Smooth muscle cell (in vitro differentiated cells): ENCODE data around the gene PTPRT. TPM values are rescaled to one million over a fixed set of nuclear protein-coding genes. Genes with fewer than 3 reads are reported as not detected.

Experiments used
- DNase-seq: peaks from one replicate; lab custom pipeline; 2025; ENCODE audit not compliant: unreplicated experiment; lab: John Stamatoyannopoulos, UW
- H2AFZ ChIP-seq: fragments of 200-600 bp; sonication (generic); 2 replicates; pipeline ENCODE4 v1.6.0; 2016; ENCODE audit warnings: antibody characterized with exemption, low read depth, mild to moderate bottlenecking
- H3F3A ChIP-seq: fragments of 200-600 bp; sonication (generic); 2 replicates; pipeline ENCODE4 v1.6.0; 2017; ENCODE audit warnings: antibody characterized with exemption, low read depth
- H3K27ac ChIP-seq: fragments of 200-600 bp; sonication (generic); 2 replicates; pipeline ENCODE4 v1.5.1; 2016; ENCODE audit warnings: low read depth, mild to moderate bottlenecking
- H3K27me3 ChIP-seq: fragments of 200-600 bp; sonication (generic); 2 replicates; pipeline ENCODE4 v1.6.1; 2016; ENCODE audit warnings: low read depth, mild to moderate bottlenecking
- H3K36me3 ChIP-seq: fragments of 200-600 bp; sonication (generic); 2 replicates; pipeline ENCODE4 v1.5.1; 2016; ENCODE audit warnings: low read depth
- H3K4me1 ChIP-seq: fragments of 200-600 bp; sonication (generic); 2 replicates; pipeline ENCODE4 v1.5.1; 2016; ENCODE audit warnings: low read depth
- H3K4me2 ChIP-seq: fragments of 200-600 bp; sonication (generic); 2 replicates; pipeline ENCODE4 v1.6.0; 2016; ENCODE audit warnings: mild to moderate bottlenecking
- H3K4me3 ChIP-seq: fragments of 200-600 bp; sonication (generic); 2 replicates; pipeline ENCODE4 v1.5.1; 2016; ENCODE audit warnings: mild to moderate bottlenecking
- H3K79me2 ChIP-seq: fragments of 200-600 bp; sonication (generic); 2 replicates; pipeline ENCODE4 v1.6.0; 2016; ENCODE audit warnings: low read depth, mild to moderate bottlenecking
- H3K9ac ChIP-seq: fragments of 200-600 bp; sonication (generic); 2 replicates; pipeline ENCODE4 v1.6.0; 2016; ENCODE audit warnings: low read depth
- H3K9me3 ChIP-seq: fragments of 200-600 bp; sonication (generic); replicated peaks from 2 replicates; pipeline ENCODE4 v1.5.1; 2016; ENCODE audit warnings: low read depth
- H4K20me1 ChIP-seq: fragments of 200-600 bp; sonication (generic); 2 replicates; pipeline ENCODE4 v1.6.0; 2016; ENCODE audit warnings: low read depth
- CTCF ChIP-seq: fragments of 200-600 bp; sonication (generic); IDR thresholded peaks from 2 replicates; pipeline ENCODE4 v1.5.1; 2017; ENCODE audit warnings: borderline replicate concordance, mild to moderate bottlenecking, antibody characterized with exemption; ENCODE audit not compliant: insufficient read depth, poor library complexity, severe bottlenecking
- WGBS: methylation state at CpG from one replicate; pipeline ENCODE4 v1.1.7; 2016; ENCODE audit warnings: low lambda C conversion rate; 5-methylcytosine and 5-hydroxymethylcytosine counted together
- polyA plus RNA-seq: library from polyadenylated mRNA; unstranded; fragments of >200 nt; fragmentation: Nextera tagmentation; extraction: Ambion mirVana; gene quantifications from 2 replicates; pipeline ENCODE4 v1.2.1, GENCODE V29; 2016
- total RNA-seq: library from RNA; depleted of rRNA; stranded (reverse); fragments of >200 nt; gene quantifications from 2 replicates; pipeline ENCODE4 v1.2.3, GENCODE V29; 2014

Gene PTPRT
- total and polyA plus RNA-seq, 2 experiments from 2014 or later, result 0.99 to 2.1 TPM

GRCh38 chr20:42100137-42100704, 1089.5 kb downstream of the PTPRT start:
- no peaks in the 10 kb centered on the region for H3K36me3 ChIP-seq
- DNase-seq, result no peak
- H3K4me3 ChIP-seq, result no peak overlapping the region
- 85% methylated on average over 9 of the region's 9 CpGs for WGBS
- H3K27me3 ChIP-seq, result no peaks in the 10 kb centered on the region
- H3K9ac ChIP-seq, result no peak overlapping the region
- no peaks in the 10 kb centered on the region for H3K79me2 ChIP-seq
- no peak overlapping the region for H2AFZ ChIP-seq
- H3K9me3 ChIP-seq, result no peaks in the 10 kb centered on the region
- H3K27ac ChIP-seq, result no peak overlapping the region
- no peaks in the 10 kb centered on the region for H3F3A ChIP-seq
- no peak for TF ChIP-seq CTCF
- no peak overlapping the region for H3K4me2 ChIP-seq
- no peaks in the 10 kb centered on the region for H4K20me1 ChIP-seq
- no peaks in the 10 kb centered on the region for H3K4me1 ChIP-seq

GRCh38 chr20:42099101-42099500, 1090.6 kb downstream of the PTPRT start:
- Histone ChIP-seq H3K4me3 (no peak overlapping the region), H3K27me3 (no peaks in the 10 kb centered on the region), H3K36me3 (no peaks in the 10 kb centered on the region), H2AFZ (no peak overlapping the region), H3F3A (no peaks in the 10 kb centered on the region), H3K4me1 (no peaks in the 10 kb centered on the region), H4K20me1 (no peaks in the 10 kb centered on the region), H3K9me3 (no peaks in the 10 kb centered on the region), H3K79me2 (no peaks in the 10 kb centered on the region), H3K4me2 (no peak overlapping the region), H3K27ac (no peak overlapping the region), H3K9ac (no peak overlapping the region)
- no peak for TF ChIP-seq CTCF
- DNase-seq, result no peak
- 87% methylated on average over 7 of the region's 7 CpGs for WGBS

- no peak for DNase-seq
- Histone ChIP-seq H3K4me2 (no peak overlapping the region), H3K27me3 (no peaks in the 10 kb centered on the region), H2AFZ (no peak overlapping the region), H3K79me2 (no peaks in the 10 kb centered on the region), H3K9me3 (no peaks in the 10 kb centered on the region), H3K4me3 (no peak overlapping the region), H4K20me1 (no peaks in the 10 kb centered on the region), H3F3A (no peaks in the 10 kb centered on the region), H3K4me1 (no peaks in the 10 kb centered on the region), H3K9ac (no peak overlapping the region), H3K27ac (no peak overlapping the region), H3K36me3 (no peaks in the 10 kb centered on the region)
- no peak for TF ChIP-seq CTCF
- 91% methylated on average over 8 of the region's 8 CpGs for WGBS
These were observed 1091.3 kb downstream of the PTPRT start for GRCh38 chr20:42098418-42098817.

GRCh38 chr20:42097741-42098140, 1092.0 kb downstream of the PTPRT start:
- no peaks in the 10 kb centered on the region for H3K36me3 ChIP-seq
- H4K20me1 ChIP-seq, result no peaks in the 10 kb centered on the region
- no peak overlapping the region for H3K4me2 ChIP-seq
- no peaks in the 10 kb centered on the region for H3K79me2 ChIP-seq
- no peak overlapping the region for H2AFZ ChIP-seq
- peaks cover 3% of the 10 kb centered on the region for H3K27me3 ChIP-seq
- no peaks in the 10 kb centered on the region for H3F3A ChIP-seq
- WGBS, result 86% methylated on average over 5 of the region's 5 CpGs
- no peak overlapping the region for H3K9ac ChIP-seq
- TF ChIP-seq CTCF, result no peak
- DNase-seq, result no peak
- no peaks in the 10 kb centered on the region for H3K9me3 ChIP-seq
- H3K27ac ChIP-seq, result no peak overlapping the region
- no peaks in the 10 kb centered on the region for H3K4me1 ChIP-seq
- no peak overlapping the region for H3K4me3 ChIP-seq
